ENCODE results near the gene KANK3. TPM values are rescaled to one million over a fixed set of nuclear protein-coding genes. Genes with fewer than 3 reads are reported as not detected.
A peak's percentile ranks its signal among the peaks of the same experiment; 100 is the strongest.
"Not testable (repeated sequence)": the region's sequence is repeated elsewhere in the genome, so short reads cannot be mapped to it uniquely, and the experiment has no call there.

The KANK3 gene
- total and polyA plus RNA-seq, 2 donors = 8.1 to 13.0 TPM

DNA sequence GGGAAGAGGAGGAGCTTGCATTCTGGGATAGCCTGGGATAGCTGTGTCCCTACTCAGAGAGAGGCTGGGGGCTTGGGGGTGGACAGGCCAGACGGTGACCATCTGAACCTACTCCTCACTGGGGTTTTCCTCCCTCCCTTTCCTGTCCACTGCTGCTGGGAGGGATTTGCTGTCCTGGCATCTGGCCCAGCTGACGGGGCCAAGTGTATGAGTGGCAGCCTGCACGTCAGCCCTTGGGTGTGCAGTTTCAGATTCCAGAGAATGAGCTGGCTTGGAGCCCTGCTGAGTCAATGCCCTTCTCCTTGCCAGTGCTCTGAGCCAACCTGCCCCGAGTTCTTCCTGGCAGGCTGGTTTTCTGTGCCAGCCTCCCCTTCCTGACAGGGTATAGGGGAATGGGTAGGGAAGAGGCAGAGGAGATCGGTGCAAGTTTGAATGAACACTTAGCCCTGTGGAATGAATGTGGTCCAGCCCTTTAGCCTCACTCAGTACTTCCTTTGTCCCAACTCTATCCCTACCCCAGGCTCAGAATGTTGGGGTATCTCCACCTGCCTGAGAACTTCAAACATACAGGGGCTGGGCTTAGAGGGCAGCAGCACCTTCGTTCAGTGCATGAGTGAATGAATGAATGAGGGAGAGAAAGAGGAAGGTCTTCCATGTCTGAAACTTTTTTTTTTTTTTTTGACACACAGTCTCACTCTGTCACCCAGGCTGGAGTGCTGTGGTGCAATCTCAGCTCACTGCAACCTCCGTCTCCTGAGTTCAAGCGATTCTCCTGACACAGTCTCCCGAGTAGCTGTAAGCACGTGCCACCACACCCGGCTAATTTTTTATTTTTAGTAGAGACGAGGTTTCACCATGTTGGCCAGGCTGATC, 19.1 kb upstream of the KANK3 start:
- no peak overlapping the region for H3K4me3 ChIP-seq (ENCODE audit: low read depth, low read length)
- WGBS = 46% methylated on average over 12 of the region's 12 CpGs
- H3K4me1 ChIP-seq (ENCODE audit: insufficient read depth) = peaks cover 4% of the 10 kb centered on the region
- no peaks in the 10 kb centered on the region for H3K36me3 ChIP-seq (ENCODE audit: insufficient read depth)
- peak overlapping the region; percentile 66 for H3K27ac ChIP-seq (ENCODE audit: low read depth)
- DNase-seq (ENCODE audit: extremely low spot score) = peak; percentile 78

GRCh38 chr19:8360196-8360595, 17.1 kb upstream of the KANK3 start:
- no peak for DNase-seq (ENCODE audit: extremely low spot score)
- H3K4me3 ChIP-seq (ENCODE audit: low read depth, low read length) = no peak overlapping the region
- H3K27ac ChIP-seq (ENCODE audit: low read depth) = no peak overlapping the region
- peaks cover 2% of the 10 kb centered on the region for H3K4me1 ChIP-seq (ENCODE audit: insufficient read depth)
- H3K36me3 ChIP-seq (ENCODE audit: insufficient read depth) = no peaks in the 10 kb centered on the region
- WGBS = 89% methylated on average over 8 of the region's 8 CpGs

DNA sequence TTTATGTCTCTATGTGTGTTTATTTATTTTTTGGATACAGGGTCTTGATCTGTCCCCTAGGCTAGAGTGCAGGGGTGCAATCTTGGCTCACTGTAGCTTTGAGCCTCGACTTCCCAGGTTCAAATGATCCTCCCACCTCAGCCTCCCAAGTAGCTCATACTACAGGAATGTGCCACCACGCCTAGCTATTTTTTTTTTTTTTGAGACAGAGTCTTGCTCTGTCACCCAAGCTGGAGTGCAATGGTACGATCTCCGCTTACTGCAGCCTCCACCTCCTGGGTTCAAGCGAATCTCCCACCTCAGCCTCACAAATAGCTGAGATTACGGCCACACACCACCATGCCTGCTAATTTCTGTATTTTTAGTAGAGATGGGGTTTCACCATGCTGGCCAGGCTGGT, 15.9 kb upstream of the KANK3 start:
- no peak for DNase-seq (ENCODE audit: extremely low spot score)
- Histone ChIP-seq H3K36me3 (ENCODE audit: insufficient read depth) (no peaks in the 10 kb centered on the region), H3K27ac (ENCODE audit: low read depth) (no peak overlapping the region), H3K4me3 (ENCODE audit: low read depth, low read length) (no peak overlapping the region), H3K4me1 (ENCODE audit: insufficient read depth) (peaks cover 2% of the 10 kb centered on the region)
- 89% methylated on average over 6 of the region's 6 CpGs for WGBS

GRCh38 chr19:8357007-8357521, 14.0 kb upstream of the KANK3 start:
- Histone ChIP-seq H3K4me1 (ENCODE audit: insufficient read depth) (no peaks in the 10 kb centered on the region), H3K36me3 (ENCODE audit: insufficient read depth) (no peaks in the 10 kb centered on the region), H3K4me3 (ENCODE audit: low read depth, low read length) (no peak overlapping the region), H3K27ac (ENCODE audit: low read depth) (no peak overlapping the region)
- DNase-seq (ENCODE audit: extremely low spot score) = no peak
- WGBS = 61% methylated on average over 4 of the region's 4 CpGs

GRCh38 chr19:8355631-8356402, 12.8 kb upstream of the KANK3 start:
- WGBS = 74% methylated on average over 6 of the region's 6 CpGs
- DNase-seq (ENCODE audit: extremely low spot score) = no peak
- H3K4me3 ChIP-seq (ENCODE audit: low read depth, low read length) = no peak overlapping the region
- H3K4me1 ChIP-seq (ENCODE audit: insufficient read depth) = no peaks in the 10 kb centered on the region
- H3K27ac ChIP-seq (ENCODE audit: low read depth) = no peak overlapping the region
- H3K36me3 ChIP-seq (ENCODE audit: insufficient read depth) = no peaks in the 10 kb centered on the region

DNA sequence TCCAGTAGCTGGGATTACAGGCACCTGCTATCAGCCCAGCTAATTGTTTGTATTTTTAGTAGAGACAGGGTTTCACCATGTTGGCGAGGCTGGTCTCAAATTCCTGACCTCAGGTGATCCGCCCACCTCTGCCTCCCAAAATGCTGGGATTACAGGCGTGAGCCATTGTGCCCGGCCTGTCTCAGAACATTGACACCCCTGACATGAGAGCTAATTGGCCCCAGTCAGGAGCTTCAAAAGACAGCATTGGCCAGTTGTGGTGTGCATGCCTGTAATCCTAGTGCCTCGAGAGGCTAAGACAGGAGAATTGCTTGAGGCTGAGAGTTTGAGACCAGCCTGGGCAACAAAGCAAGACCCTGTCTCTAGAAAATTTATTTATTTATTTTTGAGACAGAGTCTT, 9.8 kb upstream of the KANK3 start:
- H3K4me1 ChIP-seq (ENCODE audit: insufficient read depth); H3K4me3 ChIP-seq (ENCODE audit: low read depth, low read length); H3K36me3 ChIP-seq (ENCODE audit: insufficient read depth); H3K27ac ChIP-seq (ENCODE audit: low read depth); DNase-seq (ENCODE audit: extremely low spot score): not testable (repeated sequence)
- WGBS = 57% methylated on average over 5 of the region's 5 CpGs

- WGBS = 28% methylated on average over 10 of the region's 10 CpGs
- Histone ChIP-seq H3K27ac (ENCODE audit: low read depth) (no peak overlapping the region), H3K36me3 (ENCODE audit: insufficient read depth) (no peaks in the 10 kb centered on the region), H3K4me1 (ENCODE audit: insufficient read depth) (no peaks in the 10 kb centered on the region), H3K4me3 (ENCODE audit: low read depth, low read length) (no peak overlapping the region)
- no peak for DNase-seq (ENCODE audit: extremely low spot score)
These were observed 9.2 kb upstream of the KANK3 start for GRCh38 chr19:8352134-8352827.

DNA sequence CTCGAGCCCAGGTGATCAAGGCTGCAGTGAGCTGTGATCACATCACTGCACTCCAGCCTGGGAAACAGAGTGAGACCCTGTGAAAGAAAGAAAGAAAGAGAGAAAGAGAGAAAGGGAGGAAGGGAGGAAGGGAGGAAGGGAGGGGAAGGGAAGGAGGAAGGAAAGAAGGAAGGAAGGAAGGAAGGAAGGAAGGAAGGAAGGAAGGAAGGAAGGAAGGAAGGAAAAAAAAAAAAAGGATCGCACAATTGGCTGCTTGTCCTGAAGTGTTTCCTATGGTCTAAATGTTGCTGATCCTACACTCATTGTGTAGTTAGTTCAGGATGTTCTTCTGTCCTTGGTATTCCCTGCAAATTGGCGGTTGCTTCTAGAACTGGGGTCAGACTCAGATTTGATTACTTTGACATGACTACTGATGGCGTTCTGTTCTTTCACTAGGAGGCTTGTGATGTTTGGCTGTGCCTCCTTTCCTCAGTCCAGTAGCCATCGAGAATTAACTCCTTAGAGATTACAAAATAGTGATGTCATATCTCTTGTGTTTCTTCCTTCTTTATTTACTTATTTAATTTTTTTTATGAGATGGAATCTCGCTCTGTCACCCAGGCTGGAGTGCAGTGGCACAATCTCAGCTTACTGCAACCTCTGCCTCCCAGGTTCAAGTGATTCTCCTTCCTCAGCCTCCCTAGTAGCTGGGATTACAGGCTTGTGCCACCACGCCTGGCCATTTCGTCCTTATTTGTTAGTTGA, 6.7 kb upstream of the KANK3 start:
- WGBS = 63% methylated on average over 8 of the region's 8 CpGs
- not testable (repeated sequence) for DNase-seq (ENCODE audit: extremely low spot score); H3K4me1 ChIP-seq (ENCODE audit: insufficient read depth); H3K4me3 ChIP-seq (ENCODE audit: low read depth, low read length); H3K36me3 ChIP-seq (ENCODE audit: insufficient read depth); H3K27ac ChIP-seq (ENCODE audit: low read depth)

DNA sequence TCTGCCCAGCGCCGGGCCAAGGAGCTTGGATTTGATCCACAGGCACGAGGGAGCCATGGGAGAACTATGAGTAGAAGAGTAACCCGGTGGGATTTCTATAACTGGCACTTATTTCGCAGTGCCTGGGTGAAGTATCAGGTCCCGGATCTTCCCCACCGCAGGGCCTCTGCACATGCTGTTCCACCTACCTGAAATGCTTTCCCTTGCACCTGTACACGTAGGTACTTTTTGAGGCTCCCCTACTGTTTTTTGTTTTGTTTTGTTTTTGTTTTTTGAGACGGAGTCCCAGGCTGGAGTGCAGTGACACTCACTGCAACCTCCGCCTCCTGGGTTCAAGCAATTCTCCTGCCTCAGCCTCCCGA, 402 bp upstream of the KANK3 start:
- 41% methylated on average over 11 of the region's 11 CpGs for WGBS
- Histone ChIP-seq H3K27ac (ENCODE audit: low read depth) (no peak overlapping the region), H3K4me1 (ENCODE audit: insufficient read depth) (no peaks in the 10 kb centered on the region), H3K36me3 (ENCODE audit: insufficient read depth) (no peaks in the 10 kb centered on the region), H3K4me3 (ENCODE audit: low read depth, low read length) (no peak overlapping the region)
- DNase-seq (ENCODE audit: extremely low spot score) = no peak

DNA sequence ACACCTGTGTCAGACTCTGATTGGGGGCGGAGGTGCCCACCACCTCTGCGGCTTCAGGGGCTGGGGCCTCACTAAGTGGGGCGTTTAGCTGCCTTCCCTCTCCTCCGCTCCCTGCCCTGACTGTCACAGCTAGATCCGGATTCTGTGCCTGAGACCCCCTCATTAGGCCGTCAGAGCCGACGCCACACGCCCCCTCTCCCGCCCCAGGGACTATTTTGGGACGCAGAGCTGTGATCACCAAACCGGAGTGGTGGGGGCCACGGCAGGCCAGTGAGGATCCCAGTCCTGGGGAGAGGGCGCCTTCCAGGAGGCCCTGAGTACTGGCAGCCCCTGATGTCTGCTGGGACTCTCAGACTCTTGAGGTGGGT, 762 bp downstream of the KANK3 start:
- WGBS = 34% methylated on average over 14 of the region's 14 CpGs

GRCh38 chr19:8341504-8341903, 1.6 kb downstream of the KANK3 start:
- H3K27ac ChIP-seq (ENCODE audit: low read depth); H3K4me3 ChIP-seq (ENCODE audit: low read depth, low read length); DNase-seq (ENCODE audit: extremely low spot score); H3K4me1 ChIP-seq (ENCODE audit: insufficient read depth); H3K36me3 ChIP-seq (ENCODE audit: insufficient read depth): not testable (repeated sequence)
- WGBS = 94% methylated on average over 4 of the region's 4 CpGs

More for the DNA sequence above, 762 bp downstream of the KANK3 start:
- H3K4me3 ChIP-seq (ENCODE audit: low read depth, low read length) = peak overlapping the region; percentile 49
- H3K27ac ChIP-seq (ENCODE audit: low read depth) = no peak overlapping the region
- H3K36me3 ChIP-seq (ENCODE audit: insufficient read depth) = no peaks in the 10 kb centered on the region
- no peaks in the 10 kb centered on the region for H3K4me1 ChIP-seq (ENCODE audit: insufficient read depth)
- DNase-seq (ENCODE audit: extremely low spot score) = no peak

DNA sequence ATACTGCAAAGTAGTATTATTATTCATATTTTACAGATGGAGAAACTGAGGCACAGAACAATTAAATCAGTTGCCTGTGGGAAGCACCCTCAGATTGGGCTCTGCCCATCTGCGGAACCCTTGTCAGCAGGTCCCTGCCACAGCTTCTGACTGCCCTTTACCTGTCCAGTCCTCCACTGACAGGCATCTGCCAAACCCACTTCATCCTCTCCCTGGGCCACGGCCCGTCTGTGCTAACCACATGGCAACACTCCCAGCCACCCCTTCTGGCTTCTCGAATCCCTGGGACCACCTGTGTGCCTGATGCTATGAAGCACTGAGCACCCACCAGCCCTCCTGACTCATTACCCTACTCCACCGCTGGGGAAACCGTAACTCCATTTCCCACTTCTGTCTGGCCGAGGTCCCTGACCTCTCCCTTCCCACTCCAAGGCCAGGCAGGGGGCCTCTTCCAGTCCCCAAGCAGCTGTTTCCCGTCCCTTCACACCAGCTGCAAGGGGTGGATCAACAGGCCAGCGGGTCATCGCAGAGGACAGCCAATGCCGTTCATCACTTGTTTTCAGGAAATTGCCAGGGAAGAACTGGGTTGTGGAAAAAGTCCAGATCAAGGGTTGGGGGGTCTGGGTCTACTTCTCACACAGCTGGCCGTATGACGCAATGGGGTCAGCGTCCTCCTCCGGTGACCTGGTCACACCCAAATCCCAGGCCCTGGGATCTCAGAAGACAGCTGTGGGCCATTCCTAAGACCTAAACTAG, 2.5 kb downstream of the KANK3 start:
- no peak for DNase-seq (ENCODE audit: extremely low spot score)
- no peak overlapping the region for H3K4me3 ChIP-seq (ENCODE audit: low read depth, low read length)
- no peak overlapping the region for H3K27ac ChIP-seq (ENCODE audit: low read depth)
- H3K4me1 ChIP-seq (ENCODE audit: insufficient read depth) = no peaks in the 10 kb centered on the region
- 15% methylated on average over 15 of the region's 15 CpGs for WGBS
- H3K36me3 ChIP-seq (ENCODE audit: insufficient read depth) = no peaks in the 10 kb centered on the region

Measured in urinary bladder (tissue), 4 donors.